SK-N-MC (cell line): ENCODE data around the gene AMOT.

Source experiments
- DNase-seq: peaks from one replicate; pipeline ENCODE4 v3.0.0-alpha.2; 2011; ENCODE audit warnings: low read depth, low spot score
- H3K27ac ChIP-seq: fragments of 200-600 bp; sonication (generic); 2 replicates; pipeline ENCODE4 v1.5.1; 2016; ENCODE audit warnings: mixed run types
- H3K36me3 ChIP-seq: fragments of 200-600 bp; sonication (generic); 2 replicates; pipeline ENCODE4 v1.6.1; 2017; ENCODE audit warnings: antibody characterized with exemption, low read length, mixed read lengths; ENCODE audit not compliant: insufficient read depth
- H3K4me3 ChIP-seq: fragments of 200-600 bp; sonication (generic); 2 replicates; pipeline ENCODE4 v1.5.1; 2016
- H3K9ac ChIP-seq: fragments of 200-600 bp; sonication (generic); 2 replicates; pipeline ENCODE4 v1.8.0; 2017; ENCODE audit warnings: mixed run types, mixed read lengths; ENCODE audit not compliant: insufficient read length
- H3K9me3 ChIP-seq: fragments of 200-600 bp; sonication (generic); 2 replicates; pipeline ENCODE4 v1.6.1; 2017; ENCODE audit warnings: low read depth, mild to moderate bottlenecking, antibody characterized with exemption, low read length, moderate library complexity, mixed read lengths
- EZH2 ChIP-seq: fragments of 200-600 bp; sonication (generic); IDR thresholded peaks from one replicate; pipeline ENCODE4 v1.6.1; 2017; ENCODE audit warnings: antibody characterized with exemption
- FOXP2 ChIP-seq: optimal IDR thresholded peaks from 2 replicates; pipeline ENCODE3; 2011; ENCODE audit warnings: mild to moderate bottlenecking, moderate library complexity; ENCODE audit not compliant: insufficient read depth; ENCODE audit errors: extremely low read length, control extremely low read depth
- POLR2AphosphoS5 ChIP-seq: IDR thresholded peaks from 2 replicates; pipeline ENCODE4 v1.6.1; 2012; ENCODE audit warnings: mild to moderate bottlenecking, low read depth, low read length, borderline replicate concordance

Gene AMOT

DNA sequence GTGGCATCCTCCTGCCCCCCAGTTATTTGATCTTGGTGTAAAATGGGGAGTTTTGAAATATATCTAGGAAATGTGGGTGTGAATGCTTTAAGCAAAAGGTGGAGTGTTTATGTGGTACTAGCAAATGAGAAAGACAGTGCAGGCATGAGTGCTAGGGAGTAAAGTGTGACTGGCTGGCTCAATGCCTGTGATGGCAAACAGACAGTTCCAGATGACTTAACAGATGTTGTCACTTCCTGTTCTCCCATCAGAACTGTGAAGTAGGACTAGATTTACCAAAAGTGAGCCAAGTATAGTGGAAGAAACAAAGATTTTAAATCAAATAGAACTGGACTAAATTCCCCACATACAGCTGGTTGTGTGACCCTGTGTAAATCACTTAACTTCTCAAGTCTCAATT is 8.4 kb upstream of the AMOT start:
- no peak overlapping the region for H3K27ac ChIP-seq
- TF ChIP-seq EZH2 (no peak), FOXP2 (no peak), POLR2AphosphoS5 (no peak)
- H3K9me3 ChIP-seq: no peaks in the 10 kb centered on the region
- H3K36me3 ChIP-seq: no peaks in the 10 kb centered on the region
- no peak for DNase-seq
- H3K4me3 ChIP-seq: no peak overlapping the region
- H3K9ac ChIP-seq: no peak overlapping the region

DNA sequence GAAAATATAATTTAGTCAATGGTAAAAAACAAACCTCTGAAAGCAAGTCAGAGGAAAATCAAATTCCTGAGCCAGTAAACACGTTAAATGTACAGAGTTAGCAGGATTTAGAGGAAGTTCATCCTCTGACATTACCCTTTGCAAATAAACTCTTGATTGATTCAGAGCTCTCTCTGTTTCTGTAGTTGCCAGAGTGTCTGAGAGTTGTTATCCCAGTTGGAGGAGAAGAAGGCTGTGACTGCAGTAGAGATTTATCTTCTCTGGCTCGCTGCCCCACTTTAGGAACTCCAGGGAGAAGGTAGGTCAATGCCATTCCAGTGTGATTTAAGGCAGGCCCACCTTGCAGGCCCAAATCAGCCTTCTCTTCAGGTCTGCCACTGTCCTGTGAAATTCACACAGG is 6.2 kb upstream of the AMOT start:
- TF ChIP-seq FOXP2 (no peak), EZH2 (no peak), POLR2AphosphoS5 (no peak)
- no peaks in the 10 kb centered on the region for H3K9me3 ChIP-seq
- no peak for DNase-seq

DNA sequence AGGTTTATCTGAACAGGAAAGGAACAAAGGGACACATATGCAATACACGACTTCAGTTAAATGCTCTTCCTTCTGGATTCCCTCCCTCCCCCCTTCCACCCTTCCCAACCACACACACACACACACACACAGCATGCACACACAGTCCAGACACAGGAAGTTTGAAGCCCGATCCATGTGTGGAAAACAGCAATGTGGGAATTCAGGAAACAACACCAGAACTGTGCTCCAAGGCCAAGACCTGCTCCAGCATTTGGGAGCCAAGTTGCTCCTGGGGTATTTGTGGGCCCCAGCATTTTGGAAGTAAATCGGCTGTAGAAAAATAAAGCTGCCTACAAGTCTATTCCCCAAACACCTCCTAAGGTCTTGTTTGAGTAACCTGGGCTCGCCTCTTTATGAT is 5.6 kb upstream of the AMOT start:
- H3K9me3 ChIP-seq: no peaks in the 10 kb centered on the region
- TF ChIP-seq POLR2AphosphoS5 (no peak), EZH2 (no peak), FOXP2 (no peak)
- no peaks in the 10 kb centered on the region for H3K36me3 ChIP-seq
- no peak for DNase-seq
- H3K4me3 ChIP-seq: no peak overlapping the region
- no peak overlapping the region for H3K9ac ChIP-seq
- peak overlapping the region; percentile 70 for H3K27ac ChIP-seq

More for the DNA sequence above, 6.2 kb upstream of the AMOT start:
- Histone ChIP-seq H3K4me3 (no peak overlapping the region), H3K36me3 (no peaks in the 10 kb centered on the region), H3K27ac (peak overlapping the region; percentile 70; the same call in 1 of the 2 replicates), H3K9ac (no peak overlapping the region)

DNA sequence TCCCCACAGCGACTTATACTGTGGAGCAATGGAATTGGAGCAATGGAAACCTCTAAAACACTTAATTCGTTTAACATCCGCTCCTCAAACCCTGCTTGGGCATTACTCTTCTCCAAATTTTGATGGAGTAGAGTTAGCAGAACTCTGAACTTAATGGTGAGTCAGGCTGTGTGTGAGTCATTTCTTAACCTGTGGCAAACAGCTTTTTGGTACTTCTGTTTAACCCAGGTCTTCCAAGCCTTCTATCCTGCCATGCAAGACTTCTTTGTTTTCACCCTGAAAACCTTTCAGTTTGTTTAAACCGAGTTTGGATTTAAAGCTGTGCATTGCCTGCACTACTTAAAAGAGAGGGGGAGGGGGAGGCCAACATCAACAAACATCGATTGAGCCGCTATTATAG is 3.6 kb upstream of the AMOT start:
- Histone ChIP-seq H3K36me3 (no peaks in the 10 kb centered on the region), H3K4me3 (no peak overlapping the region), H3K9ac (no peak overlapping the region), H3K9me3 (no peaks in the 10 kb centered on the region), H3K27ac (no peak overlapping the region)
- no peak for DNase-seq
- TF ChIP-seq FOXP2 (no peak), EZH2 (no peak), POLR2AphosphoS5 (no peak)

DNA sequence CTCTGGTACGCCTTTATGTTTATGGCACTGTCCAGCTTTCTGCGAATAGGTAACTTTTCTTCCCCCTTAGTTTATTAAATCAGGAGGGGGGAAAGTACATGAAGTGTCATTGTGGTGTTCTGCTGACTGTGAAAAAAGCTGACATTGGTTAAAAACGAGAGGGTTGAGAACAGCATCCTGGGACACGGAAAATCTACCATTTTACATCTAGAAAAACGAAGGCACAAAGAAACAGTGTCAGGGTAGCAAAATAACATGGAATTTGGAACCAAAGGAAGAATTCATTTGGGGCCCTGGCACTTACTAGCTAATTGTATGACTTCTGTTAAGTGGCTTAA is 1.2 kb upstream of the AMOT start:
- Histone ChIP-seq H3K4me3 (peak overlapping the region; percentile 85), H3K36me3 (no peaks in the 10 kb centered on the region), H3K27ac (peak overlapping the region; percentile 84), H3K9me3 (no peaks in the 10 kb centered on the region), H3K9ac (peak overlapping the region; percentile 66)
- TF ChIP-seq FOXP2 (no peak), EZH2 (no peak), POLR2AphosphoS5 (no peak)
- DNase-seq: no peak

DNA sequence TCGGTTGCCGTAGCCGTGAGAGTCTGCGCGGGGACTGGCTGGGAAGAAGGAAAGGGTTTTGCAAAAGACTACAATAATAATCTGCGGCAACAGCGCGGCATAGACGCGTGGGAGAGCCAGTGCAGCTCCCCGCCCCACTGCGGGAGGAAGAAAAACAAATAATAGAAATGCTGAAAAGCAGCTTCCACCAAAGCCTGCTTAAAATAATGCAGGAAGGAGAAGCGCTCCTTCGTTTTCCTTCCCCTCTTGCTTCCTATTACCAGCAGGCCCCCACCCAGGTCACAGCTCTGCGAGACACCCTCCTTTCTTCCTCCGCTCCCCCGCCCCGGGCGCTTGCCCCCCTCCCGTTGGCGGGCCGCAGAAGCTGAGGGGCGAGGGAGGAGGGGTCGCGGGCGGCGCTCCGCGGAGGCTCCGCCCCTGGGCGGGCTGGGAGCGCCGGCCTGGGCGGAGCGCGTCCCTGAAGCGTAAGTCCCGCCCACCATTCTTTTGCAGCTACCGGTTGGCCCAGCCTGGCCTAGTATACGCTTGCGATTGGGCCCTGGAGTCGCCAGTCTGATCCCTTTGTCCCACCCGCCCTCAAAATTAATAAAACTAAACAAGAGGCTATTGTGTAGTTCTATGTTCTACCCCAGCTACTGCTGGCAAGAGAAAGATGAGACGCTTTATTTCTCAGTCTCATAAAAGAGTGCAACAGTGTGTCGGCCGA is 636 bp upstream of the AMOT start:
- peak; percentile 66 for DNase-seq
- TF ChIP-seq FOXP2 (no peak), EZH2 (no peak), POLR2AphosphoS5 (peak; percentile 64)

DNA sequence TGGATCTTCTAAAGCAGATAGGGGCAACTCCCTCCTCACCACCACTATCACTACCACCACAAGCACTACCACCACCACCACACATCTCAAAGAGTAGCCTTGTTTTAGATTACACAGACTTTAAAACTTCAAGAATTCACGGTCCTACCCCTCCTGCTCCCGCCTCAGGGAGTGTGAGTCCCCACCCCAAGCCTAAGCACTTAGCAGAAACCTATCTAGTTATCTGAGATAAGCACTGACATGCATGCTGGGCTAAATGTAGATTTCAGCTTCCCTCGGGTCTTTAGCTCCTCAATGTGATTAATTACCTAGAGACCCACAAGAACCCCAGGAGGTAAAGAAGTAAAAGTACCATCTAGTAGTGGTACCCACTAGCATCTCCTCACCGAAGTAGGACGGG is 775 bp downstream of the AMOT start:
- H3K9me3 ChIP-seq: no peaks in the 10 kb centered on the region
- no peaks in the 10 kb centered on the region for H3K36me3 ChIP-seq
- no peak for DNase-seq
- peak overlapping the region; percentile 85 for H3K4me3 ChIP-seq
- no peak for TF ChIP-seq EZH2
- TF ChIP-seq POLR2AphosphoS5: no peak
- TF ChIP-seq FOXP2: no peak
- H3K27ac ChIP-seq: no peak overlapping the region
- peak overlapping the region; percentile 70 for H3K9ac ChIP-seq

More for the DNA sequence above, 636 bp upstream of the AMOT start:
- H3K4me3 ChIP-seq: peak overlapping the region; percentile 85
- peak overlapping the region; percentile 73 for H3K9ac ChIP-seq
- no peaks in the 10 kb centered on the region for H3K36me3 ChIP-seq
- H3K9me3 ChIP-seq: no peaks in the 10 kb centered on the region
- peak overlapping the region; percentile 89 for H3K27ac ChIP-seq

DNA sequence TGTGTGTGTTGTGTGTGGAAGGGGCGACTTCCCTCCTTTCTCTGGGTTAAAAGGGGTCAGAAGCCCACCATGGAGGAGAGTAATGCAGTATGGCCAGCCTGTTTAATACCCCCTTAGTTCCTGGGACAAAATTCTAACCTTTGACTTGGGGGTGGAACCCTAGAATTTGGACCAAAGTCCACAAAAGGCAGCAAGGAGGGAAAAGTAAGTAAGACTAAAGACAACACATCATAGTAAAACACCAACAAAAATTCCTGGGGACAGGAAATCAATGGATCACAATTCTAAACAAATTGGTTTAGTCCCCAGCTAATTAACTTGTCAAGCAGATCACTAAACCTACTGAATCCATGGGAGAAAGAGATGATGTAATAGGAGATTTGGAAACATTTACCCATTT is 3.1 kb downstream of the AMOT start:
- peak overlapping the region; percentile 52 for H3K4me3 ChIP-seq
- H3K27ac ChIP-seq: peak overlapping the region; percentile 67
- H3K9ac ChIP-seq: no peak overlapping the region
- no peaks in the 10 kb centered on the region for H3K9me3 ChIP-seq
- no peak for TF ChIP-seq POLR2AphosphoS5
- no peak for TF ChIP-seq FOXP2
- no peak for TF ChIP-seq EZH2
- DNase-seq: no peak
- H3K36me3 ChIP-seq: no peaks in the 10 kb centered on the region

DNA sequence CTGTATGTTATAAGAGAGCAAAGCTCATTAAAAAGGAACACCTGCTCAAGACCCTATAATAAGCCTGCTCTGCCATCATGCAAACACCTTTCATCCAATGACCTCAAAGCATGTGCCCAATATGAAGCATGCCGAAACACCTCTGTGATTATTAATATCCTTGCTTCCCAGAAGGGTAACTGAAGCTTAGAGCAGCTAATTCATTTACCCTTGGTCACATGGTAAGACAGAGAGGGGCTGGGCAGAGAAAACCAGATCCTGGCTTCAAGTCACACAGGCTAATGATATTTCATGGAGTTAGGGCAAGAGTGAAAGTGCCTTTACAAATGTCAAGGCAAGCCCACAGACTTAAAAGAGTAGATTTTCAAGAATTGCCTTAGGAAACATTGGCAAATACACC is 5.6 kb downstream of the AMOT start:
- Histone ChIP-seq H3K36me3 (peaks cover 3% of the 10 kb centered on the region; the same call in 1 of the 2 replicates), H3K27ac (peak overlapping the region; percentile 100), H3K4me3 (peak overlapping the region; percentile 74), H3K9ac (peak overlapping the region; percentile 78), H3K9me3 (no peaks in the 10 kb centered on the region)
- no peak for DNase-seq
- no peak for TF ChIP-seq POLR2AphosphoS5
